ENCODE data around the gene CMTM7. TPM values are rescaled to one million over a fixed set of nuclear protein-coding genes. Genes with fewer than 3 reads are reported as not detected.

The CMTM7 gene
- total RNA-seq, 1 experiment from 2014 or later = 62.6 TPM

GRCh38 chr3:32420126-32421038 is 28.7 kb downstream of the CMTM7 start:
- TSS peak; percentile 94 for BruUV-seq (replicated peaks)
- peak; percentile 82 for ATAC-seq
- RAD21 ChIA-PET (ENCODE audit: low non-redundant PET in 1 of 2, low total read pairs in 2 of 2, uncharacterized antibody in 2 of 2, unreplicated experiment in 2 of 2) = interaction anchor here (0.6 to 1.0 kb wide), 2 partner anchors 9 to 47 kb away, joined by 4 read pairs; no protein-coding TSS in a partner anchor
- intact Hi-C loops (cut with micrococcal nuclease) = loop anchor here (2.0 kb wide), 2 partner anchors 28 to 48 kb away; no protein-coding TSS in a partner anchor
- H3K9me2 ChIP-seq (ENCODE audit: insufficient read depth) = no peaks in the 10 kb centered on the region
- peak overlapping the region; percentile 81 for H3K9ac ChIP-seq (ENCODE audit: low read length)
- H3K4me2 ChIP-seq (ENCODE audit: low read length) = peak overlapping the region; percentile 84
- peaks cover 0 to 5% of the 10 kb centered on the region in 2 experiments; a peak in 2 of 4 replicates for H3K36me3 ChIP-seq (ENCODE audit: control insufficient read depth in 1 of 2, insufficient read depth in 2 of 2, low read length in 2 of 2)
- no peak overlapping the region for H2AFZ ChIP-seq (ENCODE audit: low read depth, low read length, poor library complexity, severe bottlenecking)
- peaks cover 73 to 96% of the 10 kb centered on the region in 2 experiments for H3K4me1 ChIP-seq (ENCODE audit: control insufficient read depth in 1 of 2, insufficient read depth in 2 of 2, low read length in 2 of 2)
- H4K20me1 ChIP-seq (ENCODE audit: insufficient read depth) = no peaks in the 10 kb centered on the region
- CTCF ChIA-PET = interaction anchor here (0.7 kb wide), 1 partner anchor 47 kb away, joined by 3 read pairs; no protein-coding TSS in a partner anchor
- POLR2A ChIA-PET = interaction anchor here (0.6 to 2.1 kb wide), 6 partner anchors 18 to 236 kb away, joined by 3 to 6 read pairs (median 3); partner anchors contain the start of gene CMTM7
- H3K9me3 ChIP-seq (ENCODE audit: control insufficient read depth in 1 of 2, insufficient read depth in 1 of 2, low read depth in 1 of 2, low read length in 2 of 2) = no peaks in the 10 kb centered on the region
- DNase-seq (ENCODE audit: low read depth, low spot score) = peak; percentile 97
- H3K4me3 ChIP-seq (replicated peaks in 1 of 2; ENCODE audit: low read depth in 1 of 2, low read length in 2 of 2) = peak overlapping the region; percentile 37 to 51
- no peaks in the 10 kb centered on the region for H3K27me3 ChIP-seq (ENCODE audit: insufficient read depth, low read length)
- peaks cover 94% of the 10 kb centered on the region for H3K79me2 ChIP-seq (ENCODE audit: insufficient read depth, low read length)
- peak overlapping the region; percentile 97 for H3K27ac ChIP-seq (ENCODE audit: low read depth, low read length)
- TF ChIP-seq EGR1 (IDR thresholded peaks at IDR 0.05; ENCODE audit: low read depth) = no peak
- TF ChIP-seq, protein P1, sequence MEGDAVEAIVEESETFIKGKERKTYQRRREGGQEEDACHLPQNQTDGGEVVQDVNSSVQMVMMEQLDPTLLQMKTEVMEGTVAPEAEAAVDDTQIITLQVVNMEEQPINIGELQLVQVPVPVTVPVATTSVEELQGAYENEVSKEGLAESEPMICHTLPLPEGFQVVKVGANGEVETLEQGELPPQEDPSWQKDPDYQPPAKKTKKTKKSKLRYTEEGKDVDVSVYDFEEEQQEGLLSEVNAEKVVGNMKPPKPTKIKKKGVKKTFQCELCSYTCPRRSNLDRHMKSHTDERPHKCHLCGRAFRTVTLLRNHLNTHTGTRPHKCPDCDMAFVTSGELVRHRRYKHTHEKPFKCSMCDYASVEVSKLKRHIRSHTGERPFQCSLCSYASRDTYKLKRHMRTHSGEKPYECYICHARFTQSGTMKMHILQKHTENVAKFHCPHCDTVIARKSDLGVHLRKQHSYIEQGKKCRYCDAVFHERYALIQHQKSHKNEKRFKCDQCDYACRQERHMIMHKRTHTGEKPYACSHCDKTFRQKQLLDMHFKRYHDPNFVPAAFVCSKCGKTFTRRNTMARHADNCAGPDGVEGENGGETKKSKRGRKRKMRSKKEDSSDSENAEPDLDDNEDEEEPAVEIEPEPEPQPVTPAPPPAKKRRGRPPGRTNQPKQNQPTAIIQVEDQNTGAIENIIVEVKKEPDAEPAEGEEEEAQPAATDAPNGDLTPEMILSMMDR (IDR thresholded peaks at IDR 0.05 in 2 of 3, conservative IDR thresholded peaks at IDR 0.05 in 1 of 3; ENCODE audit: borderline replicate concordance in 1 of 3, insufficient read depth in 1 of 3, low read depth in 2 of 3, low read length in 2 of 3) = peak in 2 of 3 experiments; percentile 42 to 52; a peak in 4 of 6 replicates
- no peak for TF ChIP-seq EZH2phosphoT487 (IDR thresholded peaks at IDR 0.05; ENCODE audit: borderline replicate concordance)
- TF ChIP-seq ZFX (IDR thresholded peaks at IDR 0.05) = peak; percentile 15; the same call in 1 of the 2 replicates
- TF ChIP-seq JUND (IDR thresholded peaks at IDR 0.05) = no peak
- peak; percentile 41 for TF ChIP-seq YY1 (IDR thresholded peaks at IDR 0.05; ENCODE audit: extremely low read depth, insufficient replicate concordance, low read depth, low read length)
- TF ChIP-seq SRF (IDR thresholded peaks at IDR 0.05; ENCODE audit: low read depth) = no peak
- no peak for TF ChIP-seq ATF3 (IDR thresholded peaks at IDR 0.05)
- peak; percentile 40 for TF ChIP-seq ZBTB33 (IDR thresholded peaks at IDR 0.05; ENCODE audit: extremely low read depth, insufficient replicate concordance, low read length)
- no peak for TF ChIP-seq POLR2A (IDR thresholded peaks at IDR 0.05; ENCODE audit: borderline replicate concordance, extremely low read depth, insufficient read depth, insufficient read length)
- no peak for TF ChIP-seq FOSL1 (IDR thresholded peaks at IDR 0.05; ENCODE audit: low read depth)
- TF ChIP-seq MAX (IDR thresholded peaks at IDR 0.05) = no peak
- TF ChIP-seq SP1 (IDR thresholded peaks at IDR 0.05; ENCODE audit: low read depth) = no peak
- peak; percentile 77 for TF ChIP-seq TCF7L2 (IDR thresholded peaks at IDR 0.05; ENCODE audit: borderline replicate concordance, extremely low read depth, insufficient read depth, insufficient read length)
- no peak for TF ChIP-seq REST (IDR thresholded peaks at IDR 0.05; ENCODE audit: low read depth)
- TF ChIP-seq EZH2 (IDR thresholded peaks at IDR 0.05) = no peak
- TF ChIP-seq ELF1 (IDR thresholded peaks at IDR 0.05; ENCODE audit: borderline replicate concordance, low read depth) = no peak

Measured in HCT116 (cell line).